RWPE2 (cell line): ENCODE data around the gene MUC4.
"Not testable (repeated sequence)": the region's sequence is repeated elsewhere in the genome, so short reads cannot be mapped to it uniquely, and the experiment has no call there.

Experiments used
- ATAC-seq: fragments of 200-7000 bp; cut with Tn5 transposase; 3 replicates; pipeline ENCODE4 v1.9.1; 2021; ENCODE audit warnings: low read depth
- DNase-seq: peaks from one replicate; pipeline ENCODE4 v3.0.0-alpha.2; 2020; ENCODE audit warnings: low spot score
- H3K27ac ChIP-seq: fragments of 450-650 bp; 2 replicates; pipeline ENCODE4 v1.5.1; 2017; ENCODE audit warnings: mild to moderate bottlenecking; ENCODE audit not compliant: poor library complexity, severe bottlenecking
- H3K27me3 ChIP-seq: fragments of 250-450 bp; sonication (Bioruptor Pico); 2 replicates; pipeline ENCODE4 v1.5.1; 2021; ENCODE audit warnings: mild to moderate bottlenecking, moderate library complexity; ENCODE audit not compliant: insufficient read depth, poor library complexity, severe bottlenecking
- H3K36me3 ChIP-seq: fragments of 250-450 bp; sonication (Bioruptor Pico); 2 replicates; pipeline ENCODE4 v1.5.1; 2020; ENCODE audit warnings: low read depth, mild to moderate bottlenecking, moderate library complexity
- H3K4me1 ChIP-seq: fragments of 250-450 bp; sonication (Bioruptor Pico); 2 replicates; pipeline ENCODE4 v1.5.1; 2021; ENCODE audit warnings: mild to moderate bottlenecking, moderate library complexity; ENCODE audit not compliant: insufficient read depth, poor library complexity, severe bottlenecking
- H3K4me3 ChIP-seq: fragments of 250-450 bp; sonication (Bioruptor Pico); 2 replicates; pipeline ENCODE4 v1.5.1; 2021; ENCODE audit warnings: mild to moderate bottlenecking, moderate library complexity; ENCODE audit not compliant: severe bottlenecking
- H3K9me3 ChIP-seq: fragments of 250-450 bp; sonication (Bioruptor Pico); 2 replicates; pipeline ENCODE4 v1.5.1; 2021; ENCODE audit warnings: mild to moderate bottlenecking, moderate library complexity; ENCODE audit not compliant: severe bottlenecking
- TF ChIP-seq, protein P1 (sequence below): fragments of 450-650 bp; IDR thresholded peaks from one replicate; pipeline ENCODE4 v1.5.1; 2017; ENCODE audit warnings: mild to moderate bottlenecking, moderate library complexity; ENCODE audit not compliant: poor library complexity, severe bottlenecking

Gene MUC4

DNA sequence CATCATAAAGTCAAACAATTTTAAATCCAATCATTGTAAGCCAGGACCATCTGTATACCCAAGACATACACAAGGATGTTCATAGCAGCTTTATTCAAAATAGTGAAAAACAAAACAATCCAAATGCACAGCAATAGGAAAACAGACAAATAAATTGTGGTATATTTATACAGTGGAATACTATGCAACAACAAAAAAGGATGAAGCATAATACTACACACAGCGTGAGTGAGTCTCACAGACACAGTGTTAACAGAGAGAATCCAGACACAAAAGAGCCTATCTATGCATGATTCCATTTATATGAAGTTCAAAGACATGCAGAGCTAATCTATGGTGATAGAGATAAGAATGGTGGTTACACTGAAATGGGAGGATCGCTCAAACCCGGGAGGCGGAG, 96.6 kb downstream of the MUC4 start:
- H3K36me3 ChIP-seq = no peaks in the 10 kb centered on the region
- no peak overlapping the region for H3K4me3 ChIP-seq
- peaks cover 5% of the 10 kb centered on the region for H3K9me3 ChIP-seq
- H3K4me1 ChIP-seq = no peaks in the 10 kb centered on the region
- TF ChIP-seq, protein P1, sequence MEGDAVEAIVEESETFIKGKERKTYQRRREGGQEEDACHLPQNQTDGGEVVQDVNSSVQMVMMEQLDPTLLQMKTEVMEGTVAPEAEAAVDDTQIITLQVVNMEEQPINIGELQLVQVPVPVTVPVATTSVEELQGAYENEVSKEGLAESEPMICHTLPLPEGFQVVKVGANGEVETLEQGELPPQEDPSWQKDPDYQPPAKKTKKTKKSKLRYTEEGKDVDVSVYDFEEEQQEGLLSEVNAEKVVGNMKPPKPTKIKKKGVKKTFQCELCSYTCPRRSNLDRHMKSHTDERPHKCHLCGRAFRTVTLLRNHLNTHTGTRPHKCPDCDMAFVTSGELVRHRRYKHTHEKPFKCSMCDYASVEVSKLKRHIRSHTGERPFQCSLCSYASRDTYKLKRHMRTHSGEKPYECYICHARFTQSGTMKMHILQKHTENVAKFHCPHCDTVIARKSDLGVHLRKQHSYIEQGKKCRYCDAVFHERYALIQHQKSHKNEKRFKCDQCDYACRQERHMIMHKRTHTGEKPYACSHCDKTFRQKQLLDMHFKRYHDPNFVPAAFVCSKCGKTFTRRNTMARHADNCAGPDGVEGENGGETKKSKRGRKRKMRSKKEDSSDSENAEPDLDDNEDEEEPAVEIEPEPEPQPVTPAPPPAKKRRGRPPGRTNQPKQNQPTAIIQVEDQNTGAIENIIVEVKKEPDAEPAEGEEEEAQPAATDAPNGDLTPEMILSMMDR = no peak
- no peak for DNase-seq
- H3K27me3 ChIP-seq = peaks cover 35% of the 10 kb centered on the region
- ATAC-seq = no peak
- no peak overlapping the region for H3K27ac ChIP-seq

DNA sequence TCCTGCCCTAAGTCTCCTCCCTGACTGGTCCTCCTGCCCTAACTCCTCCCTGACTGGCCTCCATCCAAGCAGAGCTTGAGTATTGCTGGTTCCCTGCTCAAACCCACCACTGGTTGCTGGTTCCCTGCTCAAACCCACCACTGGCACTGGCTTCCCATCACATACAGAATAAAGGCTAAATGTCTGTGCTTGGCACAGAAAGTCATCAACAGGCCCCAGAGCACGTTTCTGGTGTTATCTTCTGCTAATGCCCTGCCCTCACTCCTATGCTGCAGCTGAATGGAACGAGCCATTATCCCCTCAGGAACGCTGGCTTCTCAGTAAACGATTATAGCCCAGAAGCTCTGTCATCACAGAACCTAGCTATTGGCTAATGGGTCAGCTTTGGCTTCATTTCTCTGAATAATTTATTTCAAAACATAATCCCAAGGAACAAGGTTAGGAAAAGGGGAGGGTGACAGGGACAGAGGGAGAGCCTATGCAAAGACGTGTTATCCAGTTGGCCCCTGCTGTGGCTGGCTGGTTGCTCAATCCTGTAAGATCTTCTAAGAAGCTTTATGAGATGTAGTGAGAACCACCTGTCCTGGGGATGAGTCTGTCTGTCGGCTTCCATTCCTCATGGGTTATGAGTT, 97.2 kb downstream of the MUC4 start:
- no peak overlapping the region for H3K4me3 ChIP-seq
- no peak overlapping the region for H3K27ac ChIP-seq
- no peaks in the 10 kb centered on the region for H3K4me1 ChIP-seq
- TF ChIP-seq, protein P1 = no peak
- no peaks in the 10 kb centered on the region for H3K36me3 ChIP-seq
- peaks cover 5% of the 10 kb centered on the region for H3K9me3 ChIP-seq
- H3K27me3 ChIP-seq = peaks cover 30% of the 10 kb centered on the region
- DNase-seq = no peak
- no peak for ATAC-seq

DNA sequence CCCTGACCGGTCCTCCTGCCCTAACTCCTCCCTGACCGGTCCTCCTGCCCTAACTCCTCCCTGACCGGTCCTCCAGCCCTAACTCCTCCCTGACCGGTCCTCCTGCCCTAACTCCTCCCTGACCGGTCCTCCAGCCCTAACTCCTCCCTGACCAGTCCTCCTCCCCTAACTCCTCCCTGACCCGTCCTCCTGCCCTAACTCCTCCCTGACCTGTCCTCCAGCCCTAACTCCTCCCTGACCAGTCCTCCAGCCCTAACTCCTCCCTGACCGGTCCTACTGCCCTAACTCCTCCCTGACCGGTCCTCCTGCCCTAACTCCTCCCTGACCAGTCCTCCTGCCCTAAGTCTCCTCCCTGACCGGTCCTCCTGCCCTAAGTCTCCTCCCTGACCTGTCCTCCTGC, 98.6 kb downstream of the MUC4 start:
- not testable (repeated sequence) for H3K4me1 ChIP-seq, DNase-seq, H3K4me3 ChIP-seq, H3K27ac ChIP-seq, H3K9me3 ChIP-seq, H3K36me3 ChIP-seq, ATAC-seq
- H3K27me3 ChIP-seq = peaks cover 18% of the 10 kb centered on the region

DNA sequence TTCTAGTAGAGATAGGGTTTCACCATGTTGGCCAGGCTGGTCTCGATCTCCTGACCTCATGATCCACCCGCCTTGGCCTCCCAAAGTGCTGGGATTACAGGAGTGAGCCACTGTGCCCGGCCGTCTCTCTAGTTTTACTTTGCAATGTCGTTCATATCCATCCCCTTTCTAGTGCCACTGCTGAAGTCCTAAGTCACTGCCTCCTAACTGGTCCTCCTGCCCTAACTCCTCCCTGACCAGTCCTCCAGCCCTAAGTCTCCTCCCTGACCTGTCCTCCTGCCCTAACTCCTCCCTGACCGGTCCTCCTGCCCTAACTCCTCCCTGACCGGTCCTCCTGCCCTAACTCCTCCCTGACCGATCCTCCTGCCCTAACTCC, 99.2 kb downstream of the MUC4 start:
- not testable (repeated sequence) for H3K4me1 ChIP-seq, ATAC-seq, H3K27ac ChIP-seq, H3K4me3 ChIP-seq, DNase-seq, H3K9me3 ChIP-seq, H3K36me3 ChIP-seq
- H3K27me3 ChIP-seq = peaks cover 12% of the 10 kb centered on the region

DNA sequence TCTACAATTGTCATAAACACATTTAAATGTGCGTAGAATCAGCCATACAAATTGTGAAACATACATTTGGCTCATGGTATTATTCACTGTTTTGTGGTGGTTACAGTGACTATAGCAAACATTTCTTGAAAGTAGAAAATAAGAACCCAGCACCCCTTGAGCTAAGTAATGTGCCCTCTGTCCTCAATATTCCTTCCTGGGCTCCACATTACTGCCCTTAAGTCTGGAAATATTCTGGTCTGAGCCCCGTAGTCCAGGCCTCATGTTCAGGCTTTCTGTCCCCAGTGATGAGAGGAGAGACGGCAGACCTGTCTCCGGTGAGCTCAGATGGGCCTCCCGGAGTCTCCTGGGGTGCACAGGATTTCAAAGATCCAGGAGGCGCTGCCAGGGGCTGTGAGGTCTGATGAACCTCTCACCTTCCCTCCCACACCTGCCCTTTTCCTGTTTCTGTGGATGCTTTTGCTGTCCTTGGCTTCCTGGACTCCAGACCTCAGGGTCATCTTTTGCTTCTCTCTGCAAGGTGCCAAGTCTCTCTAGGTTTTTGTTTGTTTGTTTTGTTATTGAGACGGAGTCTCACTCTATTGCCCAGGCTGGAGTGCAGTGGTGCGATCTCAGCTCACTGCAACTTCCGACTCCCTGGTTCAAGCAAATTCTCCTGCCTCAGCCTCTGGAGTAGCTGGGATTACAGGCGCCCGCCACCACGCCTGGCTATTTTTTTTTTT, 99.8 kb downstream of the MUC4 start:
- no peak for DNase-seq
- TF ChIP-seq, protein P1 = no peak
- peak; percentile 13; the same call in 1 of the 3 replicates for ATAC-seq

DNA sequence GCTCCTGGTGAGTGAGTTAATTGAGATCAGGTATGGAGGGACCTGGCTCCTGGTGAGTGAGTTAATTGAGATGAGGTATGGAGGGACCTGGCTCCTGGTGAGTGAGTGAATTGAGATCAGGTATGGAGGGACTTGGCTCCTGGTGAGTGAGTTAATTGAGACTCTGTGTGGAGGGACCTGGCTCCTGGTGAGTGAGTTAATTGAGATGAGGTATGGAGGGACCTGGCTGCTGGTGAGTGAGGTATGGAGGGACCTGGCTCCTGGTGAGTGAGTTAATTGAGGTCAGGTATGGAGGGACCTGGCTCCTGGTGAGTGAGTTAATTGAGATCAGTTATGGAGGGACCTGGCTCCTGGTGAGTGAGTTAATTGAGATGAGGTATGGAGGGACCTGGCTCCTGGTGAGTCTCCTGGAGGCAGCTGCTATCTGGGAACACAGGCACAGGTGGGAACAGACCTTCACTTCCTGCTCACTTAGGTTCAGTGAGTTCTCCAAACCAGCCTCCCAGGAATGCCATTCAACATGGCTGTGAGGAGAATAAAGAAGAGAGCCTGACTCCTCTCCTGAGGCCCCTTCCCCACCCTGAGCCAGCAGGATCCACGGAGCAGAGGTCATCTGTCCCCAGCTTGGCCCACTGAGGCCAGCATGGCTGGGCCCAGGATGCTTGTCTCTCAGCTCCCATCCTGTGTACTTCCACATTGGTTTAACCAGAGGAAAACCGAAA, 100.5 kb downstream of the MUC4 start:
- not testable (repeated sequence) for H3K4me3 ChIP-seq, H3K27ac ChIP-seq, H3K27me3 ChIP-seq, DNase-seq, H3K9me3 ChIP-seq, H3K4me1 ChIP-seq, H3K36me3 ChIP-seq
- ATAC-seq = peak; percentile 10; the same call in 1 of the 3 replicates

More for the DNA sequence above, 99.8 kb downstream of the MUC4 start:
- H3K4me3 ChIP-seq = no peak overlapping the region
- H3K27me3 ChIP-seq = peaks cover 8% of the 10 kb centered on the region
- no peak overlapping the region for H3K27ac ChIP-seq
- peaks cover 2% of the 10 kb centered on the region for H3K9me3 ChIP-seq
- H3K36me3 ChIP-seq = no peaks in the 10 kb centered on the region
- no peaks in the 10 kb centered on the region for H3K4me1 ChIP-seq

DNA sequence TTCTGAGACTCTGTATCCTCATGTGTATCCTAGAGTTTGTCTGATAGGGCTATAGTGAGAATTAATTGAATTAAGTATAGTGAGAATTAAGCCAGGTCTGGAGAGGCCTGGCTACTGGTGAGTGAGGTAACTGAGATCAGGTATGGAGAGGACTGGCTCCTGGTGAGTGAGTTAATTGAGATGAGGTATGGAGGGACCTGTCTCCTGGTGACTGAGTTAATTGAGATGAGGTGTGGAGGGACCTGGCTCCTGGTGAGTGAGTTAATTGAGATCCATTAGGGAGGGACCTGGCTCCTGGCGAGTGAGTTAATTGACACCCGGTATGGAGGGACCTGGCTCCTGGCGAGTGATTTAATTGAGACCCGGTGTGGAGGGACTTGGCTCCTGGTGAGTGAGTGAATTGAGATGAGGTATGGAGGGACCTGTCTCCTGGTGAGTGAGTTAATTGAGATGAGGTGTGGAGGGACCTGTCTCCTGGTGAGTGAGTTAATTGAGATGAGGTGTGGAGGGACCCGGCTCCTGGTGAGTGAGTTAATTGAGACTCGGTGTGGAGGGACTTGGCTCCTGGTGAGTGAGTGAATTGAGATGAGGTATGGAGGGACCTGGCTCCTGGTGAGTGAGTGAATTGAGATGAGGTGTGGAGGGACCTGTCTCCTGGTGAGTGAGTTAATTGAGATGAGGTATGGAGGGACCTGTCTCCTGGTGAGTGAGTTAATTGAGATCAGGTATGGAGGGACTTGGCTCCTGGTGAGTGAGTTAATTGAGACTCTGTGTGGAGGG, 101.4 kb downstream of the MUC4 start:
- not testable (repeated sequence) for H3K9me3 ChIP-seq, H3K27me3 ChIP-seq, H3K4me3 ChIP-seq, H3K27ac ChIP-seq, DNase-seq, H3K36me3 ChIP-seq, ATAC-seq, H3K4me1 ChIP-seq
